GM12892 (cell line): ENCODE results near the gene HTR3B.

Experiments
- POLR2A ChIP-seq: IDR thresholded peaks from 2 replicates; pipeline ENCODE4 v1.6.1; 2011; ENCODE audit warnings: low read depth, low read length, control low read depth
- POLR2AphosphoS5 ChIP-seq: IDR thresholded peaks from 2 replicates; pipeline ENCODE4 v1.6.1; 2011; ENCODE audit warnings: low read depth, low read length, control low read depth

GRCh38 chr11:113901141-113901540, 3.5 kb upstream of the HTR3B start:
- TF ChIP-seq POLR2A = no peak
- TF ChIP-seq POLR2AphosphoS5 = no peak
